GM12892 (cell line): ENCODE results near the gene GOSR1.
"Not testable (repeated sequence)": the region's sequence is repeated elsewhere in the genome, so short reads cannot be mapped to it uniquely, and the experiment has no call there.

Source experiments
- POLR2A ChIP-seq: IDR thresholded peaks from 2 replicates; pipeline ENCODE4 v1.6.1; 2011; ENCODE audit warnings: low read depth, low read length, control low read depth
- TAF1 ChIP-seq: IDR thresholded peaks from 2 replicates; pipeline ENCODE4 v1.6.1; 2011; ENCODE audit warnings: low read depth, mild to moderate bottlenecking, control low read depth, low read length, borderline replicate concordance

GRCh38 chr17:30564422-30565072 lies 87.3 kb downstream of the GOSR1 start:
- not testable (repeated sequence) for TF ChIP-seq TAF1, POLR2A
